K562 (cell line): ENCODE results near the gene GRB14.

Experiments used
- MIER1 ChIP-seq: fragments of 450-650 bp; IDR thresholded peaks from 2 replicates; pipeline ENCODE4 v1.6.1; 2016; ENCODE audit warnings: antibody characterized with exemption, mild to moderate bottlenecking, low read depth
- MLLT1 ChIP-seq, 2 experiments: fragments of 450-650 bp; IDR thresholded peaks; 2 replicates each; pipeline ENCODE4 v1.6.1; 2016
- NFRKB ChIP-seq: fragments of 450-650 bp; IDR thresholded peaks from 2 replicates; pipeline ENCODE4 v1.6.1; 2016; ENCODE audit warnings: low read depth
- SRF ChIP-seq, 2 experiments: fragments of 250-450, 450-650 bp in 1 of 2; sonication (Bioruptor Pico) in 1 of 2; sonication (generic) in 1 of 2; formaldehyde crosslinking; IDR thresholded peaks; 2 replicates each; pipeline versions ENCODE4 v1.5.0 to v1.5.1; 2020 to 2022; ENCODE audit warnings: mild to moderate bottlenecking in 1 of 2, missing genetic modification reagents in 1 of 2
- YY1 ChIP-seq, 3 experiments: IDR thresholded peaks; 2 replicates each; pipeline ENCODE4 v1.6.1; 2011; ENCODE audit warnings: low read length in 2 of 3, mild to moderate bottlenecking in 2 of 3, moderate library complexity in 2 of 3, borderline replicate concordance in 1 of 3, control low read depth in 1 of 3, low read depth in 1 of 3; ENCODE audit not compliant: insufficient read depth in 3 of 3, insufficient replicate concordance in 2 of 3, control insufficient read depth in 1 of 3, insufficient read length in 1 of 3; ENCODE audit errors: extremely low read depth in 1 of 3
- ZFX ChIP-seq: sonication (generic); formaldehyde crosslinking; IDR thresholded peaks from 2 replicates; pipeline ENCODE4 v1.8.0; 2022; ENCODE audit warnings: mild to moderate bottlenecking, missing genetic modification reagents, moderate library complexity
- TF ChIP-seq, protein P1 (sequence below), 3 experiments: IDR thresholded peaks in 2 of 3; conservative IDR thresholded peaks in 1 of 3; 2 replicates each; pipeline ENCODE4 v1.5.1; 2011 to 2012; ENCODE audit warnings: low read length in 3 of 3, mild to moderate bottlenecking in 3 of 3, control low read depth in 2 of 3, improper control_type of control experiment in 1 of 3, inconsistent platforms in 1 of 3, low read depth in 1 of 3, mixed read lengths in 1 of 3, moderate library complexity in 1 of 3; ENCODE audit not compliant: insufficient read depth in 2 of 3

DNA sequence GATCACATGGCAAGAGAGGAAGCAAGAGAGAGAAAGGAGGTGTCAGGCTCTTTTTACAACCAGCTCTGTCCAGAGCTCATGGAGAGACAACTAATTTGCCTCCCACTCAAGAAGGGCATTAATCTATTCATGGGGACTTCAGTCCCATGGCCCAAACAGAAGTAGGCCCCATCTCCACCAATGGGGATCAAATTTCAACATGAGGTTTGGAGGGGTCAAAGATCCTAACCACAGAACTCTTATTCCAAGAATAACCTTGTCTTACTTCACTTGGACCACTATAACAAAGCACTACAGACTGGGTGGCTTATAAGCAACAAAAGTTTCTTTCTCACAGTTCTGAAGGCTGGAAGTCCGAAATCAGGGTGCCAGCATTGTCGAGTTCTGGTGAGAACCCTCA, 31.8 kb downstream of the GRB14 start:
- TF ChIP-seq, protein P1, sequence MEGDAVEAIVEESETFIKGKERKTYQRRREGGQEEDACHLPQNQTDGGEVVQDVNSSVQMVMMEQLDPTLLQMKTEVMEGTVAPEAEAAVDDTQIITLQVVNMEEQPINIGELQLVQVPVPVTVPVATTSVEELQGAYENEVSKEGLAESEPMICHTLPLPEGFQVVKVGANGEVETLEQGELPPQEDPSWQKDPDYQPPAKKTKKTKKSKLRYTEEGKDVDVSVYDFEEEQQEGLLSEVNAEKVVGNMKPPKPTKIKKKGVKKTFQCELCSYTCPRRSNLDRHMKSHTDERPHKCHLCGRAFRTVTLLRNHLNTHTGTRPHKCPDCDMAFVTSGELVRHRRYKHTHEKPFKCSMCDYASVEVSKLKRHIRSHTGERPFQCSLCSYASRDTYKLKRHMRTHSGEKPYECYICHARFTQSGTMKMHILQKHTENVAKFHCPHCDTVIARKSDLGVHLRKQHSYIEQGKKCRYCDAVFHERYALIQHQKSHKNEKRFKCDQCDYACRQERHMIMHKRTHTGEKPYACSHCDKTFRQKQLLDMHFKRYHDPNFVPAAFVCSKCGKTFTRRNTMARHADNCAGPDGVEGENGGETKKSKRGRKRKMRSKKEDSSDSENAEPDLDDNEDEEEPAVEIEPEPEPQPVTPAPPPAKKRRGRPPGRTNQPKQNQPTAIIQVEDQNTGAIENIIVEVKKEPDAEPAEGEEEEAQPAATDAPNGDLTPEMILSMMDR (IDR thresholded peaks at IDR 0.05 in 2 of 3, conservative IDR thresholded peaks at IDR 0.05 in 1 of 3; ENCODE audit: insufficient read depth in 2 of 3, low read depth in 1 of 3, low read length in 3 of 3) = no peak
- TF ChIP-seq ZFX (CRISPR knock-in tag) (no peak), SRF (CRISPR knock-in tag; IDR thresholded peaks at IDR 0.05) (no peak), MIER1 (no peak), MLLT1 (IDR thresholded peaks at IDR 0.05) (no peak), YY1 (IDR thresholded peaks at IDR 0.05; ENCODE audit: borderline replicate concordance in 1 of 3, control insufficient read depth in 1 of 3, extremely low read depth in 1 of 3, insufficient read depth in 3 of 3, insufficient read length in 1 of 3, insufficient replicate concordance in 2 of 3, low read depth in 1 of 3, low read length in 2 of 3) (no peak), NFRKB (no peak)
